Uterus (tissue), 2 donors: Measurements from ENCODE around the gene TRNP1.

Experiments used
- POLR2A ChIP-seq, 2 donors: fragments of 450-650 bp; IDR thresholded peaks; one replicate each; pipeline ENCODE4 v1.6.1; 2016; ENCODE audit warnings: antibody characterized with exemption in 2 of 2, mild to moderate bottlenecking in 1 of 2, moderate library complexity in 1 of 2
- TF ChIP-seq, protein P1 (sequence below), 4 experiments: fragments of 200-600 bp in 2 of 4; fragments of 450-650 bp in 2 of 4; sonication (generic) in 2 of 4; IDR thresholded peaks; one replicate each; pipeline ENCODE4 v1.5.1; 2016 to 2019; ENCODE audit warnings: antibody characterized with exemption in 4 of 4, mild to moderate bottlenecking in 2 of 4, moderate library complexity in 1 of 4

DNA sequence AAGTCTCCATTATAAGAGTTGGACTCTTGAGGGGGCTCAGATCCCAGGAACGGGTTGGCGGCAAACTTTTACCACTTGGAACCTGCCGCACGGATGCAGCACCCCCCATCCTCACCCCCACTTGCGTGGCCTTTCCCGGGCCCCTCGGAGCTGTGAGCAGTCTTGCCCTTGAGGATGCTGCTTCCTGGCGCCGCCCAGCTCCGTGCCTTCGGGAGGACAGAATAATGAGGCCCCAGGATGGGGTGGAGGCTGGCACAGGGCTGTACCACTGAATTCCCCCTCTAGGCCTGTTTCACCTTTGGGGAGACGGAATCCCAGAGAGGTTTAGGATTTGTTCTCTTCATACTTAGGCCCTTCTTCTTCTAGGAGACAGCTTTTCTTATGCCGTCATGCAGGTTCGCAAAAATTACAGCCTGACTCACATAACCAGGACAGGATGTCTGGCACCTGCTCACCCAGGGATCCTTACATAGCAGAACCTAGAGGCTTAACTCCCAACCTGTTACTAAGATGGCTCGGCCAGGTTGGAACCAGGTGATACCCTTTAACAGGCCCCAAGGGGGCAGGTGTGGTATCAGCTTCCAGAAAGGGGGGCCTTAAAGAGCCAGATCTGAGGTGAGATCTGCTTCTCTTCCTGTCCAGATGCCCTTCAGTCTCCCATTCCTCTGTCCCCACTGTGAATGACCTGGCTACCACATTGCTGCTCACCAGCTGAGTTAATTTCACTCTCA is 1.5 kb downstream of the TRNP1 start:
- TF ChIP-seq, protein P1, sequence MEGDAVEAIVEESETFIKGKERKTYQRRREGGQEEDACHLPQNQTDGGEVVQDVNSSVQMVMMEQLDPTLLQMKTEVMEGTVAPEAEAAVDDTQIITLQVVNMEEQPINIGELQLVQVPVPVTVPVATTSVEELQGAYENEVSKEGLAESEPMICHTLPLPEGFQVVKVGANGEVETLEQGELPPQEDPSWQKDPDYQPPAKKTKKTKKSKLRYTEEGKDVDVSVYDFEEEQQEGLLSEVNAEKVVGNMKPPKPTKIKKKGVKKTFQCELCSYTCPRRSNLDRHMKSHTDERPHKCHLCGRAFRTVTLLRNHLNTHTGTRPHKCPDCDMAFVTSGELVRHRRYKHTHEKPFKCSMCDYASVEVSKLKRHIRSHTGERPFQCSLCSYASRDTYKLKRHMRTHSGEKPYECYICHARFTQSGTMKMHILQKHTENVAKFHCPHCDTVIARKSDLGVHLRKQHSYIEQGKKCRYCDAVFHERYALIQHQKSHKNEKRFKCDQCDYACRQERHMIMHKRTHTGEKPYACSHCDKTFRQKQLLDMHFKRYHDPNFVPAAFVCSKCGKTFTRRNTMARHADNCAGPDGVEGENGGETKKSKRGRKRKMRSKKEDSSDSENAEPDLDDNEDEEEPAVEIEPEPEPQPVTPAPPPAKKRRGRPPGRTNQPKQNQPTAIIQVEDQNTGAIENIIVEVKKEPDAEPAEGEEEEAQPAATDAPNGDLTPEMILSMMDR (IDR thresholded peaks at IDR 0.05) = no peak
- no peak for TF ChIP-seq POLR2A (IDR thresholded peaks at IDR 0.05)
